Endothelial cell of umbilical vein (primary cell): ENCODE measurements around the gene NELFE. TPM values are rescaled to one million over a fixed set of nuclear protein-coding genes. Genes with fewer than 3 reads are reported as not detected.

ENCODE experiments used
- BruUV-seq: library from RNA; stranded (reverse); fragments of 400-500 nt; replicated peaks from 2 replicates; lab custom pipeline; 2021; lab: Mats Ljungman, UMichigan
- CTCF ChIA-PET: fragments of 300-600, 350-600 bp; sonication (Branson Sonifier 250); formaldehyde crosslinking; loops from one replicate; lab custom pipeline; 2021; ENCODE audit warnings: antibody characterized with exemption, inconsistent platforms; lab: Charles Lee
- POLR2A ChIA-PET: fragments of 300-600, 350-600 bp; sonication (Branson Sonifier 250); formaldehyde crosslinking; loops from one replicate; lab custom pipeline; 2021; ENCODE audit warnings: antibody characterized with exemption, inconsistent platforms; lab: Charles Lee
- DNase-seq: peaks from one replicate; pipeline ENCODE4 v3.0.0-alpha.2; 2011; ENCODE audit warnings: low read depth, low spot score
- FAIRE-seq: peaks from 2 replicates; lab custom pipeline; 2011; peaks lifted over from hg19 to GRCh38; lab: Jason Lieb, UNC
- H2AFZ ChIP-seq: 2 replicates; pipeline ENCODE4 v1.6.0; 2012; ENCODE audit warnings: low read depth, low read length, control low read depth, inconsistent platforms
- H3K27ac ChIP-seq: 2 replicates; pipeline ENCODE4 v1.5.1; 2011; ENCODE audit warnings: low read depth, mild to moderate bottlenecking, control low read depth, low read length, moderate library complexity; ENCODE audit not compliant: insufficient read depth
- H3K27me3 ChIP-seq, 2 experiments: 2 replicates each; pipeline versions ENCODE4 v1.6.0 to v1.6.1; 2011; ENCODE audit warnings: low read length in 2 of 2, mixed read lengths in 1 of 2; ENCODE audit not compliant: control insufficient read depth in 2 of 2, insufficient read depth in 2 of 2
- H3K36me3 ChIP-seq, 2 experiments: 2 replicates in 1 of 2; 3 replicates in 1 of 2; pipeline ENCODE4 v1.5.1; 2011; ENCODE audit warnings: low read length in 2 of 2, mild to moderate bottlenecking in 1 of 2, moderate library complexity in 1 of 2; ENCODE audit not compliant: control insufficient read depth in 2 of 2, insufficient read depth in 2 of 2; ENCODE audit errors: extremely low read depth in 1 of 2
- H3K4me1 ChIP-seq: 3 replicates; pipeline ENCODE4 v1.5.1; 2011; ENCODE audit warnings: mild to moderate bottlenecking, low read length; ENCODE audit not compliant: control insufficient read depth, insufficient read depth; ENCODE audit errors: extremely low read depth
- H3K4me2 ChIP-seq: 2 replicates; pipeline ENCODE4 v1.6.1; 2011; ENCODE audit warnings: low read length, control low read depth, mixed read lengths; ENCODE audit not compliant: insufficient read depth
- H3K4me3 ChIP-seq, 3 experiments: fragments of 200-600 bp in 1 of 3; sonication (generic), shearing (Covaris generic) in 1 of 3; replicated peaks in 1 of 3; 2 replicates each; pipeline ENCODE4 v1.5.1; 2011 to 2016; ENCODE audit warnings: control low read depth in 3 of 3, low read length in 3 of 3, mild to moderate bottlenecking in 2 of 3, inconsistent platforms in 1 of 3, low read depth in 1 of 3, moderate library complexity in 1 of 3; ENCODE audit not compliant: insufficient read depth in 1 of 3
- H3K79me2 ChIP-seq: 2 replicates; pipeline ENCODE4 v1.6.0; 2012; ENCODE audit warnings: low read length, inconsistent platforms; ENCODE audit not compliant: control insufficient read depth, insufficient read depth
- H3K9ac ChIP-seq: replicated peaks from 2 replicates; pipeline ENCODE3; 2011; ENCODE audit warnings: low read length, control low read depth; ENCODE audit not compliant: insufficient read depth; ENCODE audit errors: extremely low read depth
- H3K9me1 ChIP-seq: replicated peaks from 3 replicates; pipeline ENCODE4 v1.6.0; 2011; ENCODE audit warnings: mild to moderate bottlenecking, low read length; ENCODE audit not compliant: control insufficient read depth, insufficient read depth; ENCODE audit errors: extremely low read depth
- H3K9me3 ChIP-seq: replicated peaks from 2 replicates; pipeline ENCODE4 v1.5.1; 2012; ENCODE audit warnings: low read length, inconsistent platforms; ENCODE audit not compliant: control insufficient read depth, insufficient read depth
- H4K20me1 ChIP-seq: replicated peaks from 2 replicates; pipeline ENCODE3; 2011; ENCODE audit warnings: mild to moderate bottlenecking, low read length; ENCODE audit not compliant: control insufficient read depth, insufficient read depth; ENCODE audit errors: extremely low read depth
- CTCF ChIP-seq, 2 donors: IDR thresholded peaks; 1 replicate in 1 of 2; 2 replicates in 1 of 2; pipeline ENCODE4 v1.5.1; 2011; ENCODE audit warnings: low read length in 2 of 2, mild to moderate bottlenecking in 2 of 2, moderate library complexity in 2 of 2, control low read depth in 1 of 2, inconsistent platforms in 1 of 2, low read depth in 1 of 2; ENCODE audit not compliant: insufficient read depth in 1 of 2; ENCODE audit errors: extremely low read depth in 1 of 2
- EZH2 ChIP-seq: IDR thresholded peaks from 2 replicates; pipeline ENCODE4 v1.6.1; 2012; ENCODE audit warnings: borderline replicate concordance, low read depth, mild to moderate bottlenecking, moderate library complexity, low read length, inconsistent platforms; ENCODE audit not compliant: severe bottlenecking
- FOS ChIP-seq: IDR thresholded peaks from 2 replicates; pipeline ENCODE4 v1.6.1; 2011; ENCODE audit warnings: mild to moderate bottlenecking, low read length, moderate library complexity, borderline replicate concordance; ENCODE audit not compliant: insufficient read depth
- GATA2 ChIP-seq: IDR thresholded peaks from 2 replicates; pipeline ENCODE4 v1.7.0; 2011; ENCODE audit warnings: low read depth, mild to moderate bottlenecking, moderate library complexity, mixed read lengths, low read length; ENCODE audit not compliant: insufficient read length, insufficient read depth
- JUN ChIP-seq: IDR thresholded peaks from 2 replicates; pipeline ENCODE4 v1.6.1; 2011; ENCODE audit warnings: borderline replicate concordance, low read depth; ENCODE audit not compliant: insufficient read length, insufficient read depth
- MAX ChIP-seq: IDR thresholded peaks from 2 replicates; pipeline ENCODE4 v1.6.1; 2011; ENCODE audit not compliant: insufficient read depth, insufficient read length
- MYC ChIP-seq: IDR thresholded peaks from one replicate; pipeline ENCODE4 v1.6.1; 2011; ENCODE audit warnings: mild to moderate bottlenecking, low read depth, low read length
- POLR2A ChIP-seq: IDR thresholded peaks from 2 replicates; pipeline ENCODE4 v1.6.1; 2012; ENCODE audit warnings: low read depth, mild to moderate bottlenecking, control low read depth, low read length
- POLR2AphosphoS5 ChIP-seq: IDR thresholded peaks from 2 replicates; pipeline ENCODE4 v1.6.1; 2012; ENCODE audit warnings: low read depth, mild to moderate bottlenecking, control low read depth, low read length, moderate library complexity; ENCODE audit not compliant: insufficient read depth
- dilution Hi-C: fragments of 300-500 bp; cut with MboI; formaldehyde crosslinking; loops from one replicate; pipeline ENCODE4 v1.15.0; 2019; ENCODE audit warnings: low sequenced_read_pairs; ENCODE audit not compliant: extremely low pct_ligation_motif_present
- intact Hi-C: fragments of 100-400 bp; cut with micrococcal nuclease; formaldehyde crosslinking; loops from one replicate; pipeline ENCODE4 v1.10.0; 2022
- polyA plus RNA-seq, 4 experiments: library from polyadenylated mRNA; depleted of rRNA in 3 of 4; stranded (reverse) in 3 of 4; unstranded in 1 of 4; fragments of >200 nt; gene quantifications; 2 replicates each; pipeline versions ENCODE4 v1.2.1 to v1.2.3, GENCODE V29; 2011 to 2012; ENCODE audit warnings: missing spikeins in 1 of 4
- total RNA-seq: library from RNA; stranded (reverse); gene quantifications from 2 replicates; pipeline ENCODE4 v1.2.3, GENCODE V29; 2021

The NELFE gene
- total and polyA plus RNA-seq, 2 donors (not counting 3 experiments of a cell fraction or from before 2014, with no cell fraction given), result 55.8 to 68.5 TPM

- DNase-seq (no peak), FAIRE-seq (no peak)
- TF ChIP-seq FOS, result no peak
- no peak for TF ChIP-seq GATA2
- TF ChIP-seq CTCF (IDR thresholded peaks at IDR 0.05; ENCODE audit: extremely low read depth in 1 of 2, insufficient read depth in 1 of 2, low read depth in 1 of 2, low read length in 2 of 2), result no peak
- no peak for TF ChIP-seq MAX
- no peak for TF ChIP-seq MYC
- TF ChIP-seq POLR2A, result no peak
- no peak for TF ChIP-seq POLR2AphosphoS5
- TF ChIP-seq EZH2, result no peak
- TF ChIP-seq JUN, result no peak
- intact Hi-C loops (no loop called here), dilution Hi-C loops (no loop called here)
- no TSS peak for BruUV-seq
- H3K27me3 ChIP-seq, result no peaks in the 10 kb centered on the region
- no peaks in the 10 kb centered on the region for H3K9me1 ChIP-seq
- H3K36me3 ChIP-seq, result no peaks in the 10 kb centered on the region
- H3K9ac ChIP-seq, result no peak overlapping the region
- no peak overlapping the region for H3K4me2 ChIP-seq
- no peak overlapping the region for H3K4me3 ChIP-seq
- no peaks in the 10 kb centered on the region for H3K4me1 ChIP-seq
- H3K9me3 ChIP-seq, result no peaks in the 10 kb centered on the region
- CTCF ChIA-PET, result interaction anchor here (0.6 to 2.0 kb wide), 6 partner anchors 11 to 132 kb away, joined by 3 to 11 read pairs (median 3); no protein-coding TSS in a partner anchor
- H4K20me1 ChIP-seq, result no peaks in the 10 kb centered on the region
- POLR2A ChIA-PET, result interaction anchor here (0.7 kb wide), 1 partner anchor 70 kb away, joined by 4 read pairs; no protein-coding TSS in a partner anchor
- H2AFZ ChIP-seq, result no peak overlapping the region
- H3K27ac ChIP-seq, result no peak overlapping the region
- H3K79me2 ChIP-seq, result no peaks in the 10 kb centered on the region
Observed at GRCh38 chr6:31918069-31918720, 40.6 kb downstream of the NELFE start.
